ENCODE results near the gene SMIM29. TPM values are rescaled to one million over a fixed set of nuclear protein-coding genes. Genes with fewer than 3 reads are reported as not detected.

Gene SMIM29
- total RNA-seq, 1 donor from 2014 or later, result 13.5 TPM

GRCh38 chr6:34227761-34228421 is 20.9 kb downstream of the SMIM29 start:
- no peaks in the 10 kb centered on the region for H3K9me3 Mint-ChIP-seq
- H3K4me3 Mint-ChIP-seq, result no peak overlapping the region
- TF ChIP-seq CTCF (conservative IDR thresholded peaks at IDR 0.05), result no peak
- DNase-seq (ENCODE audit: low read depth, low spot score), result no peak
- H3K27ac Mint-ChIP-seq (ENCODE audit: unreplicated experiment), result peak overlapping the region; percentile 89
- H3K36me3 Mint-ChIP-seq (ENCODE audit: low read depth), result no peaks in the 10 kb centered on the region
- peaks cover 31% of the 10 kb centered on the region for H3K4me1 Mint-ChIP-seq
- H3K27me3 Mint-ChIP-seq (ENCODE audit: low read depth), result no peaks in the 10 kb centered on the region

- peak overlapping the region; percentile 91 for H3K27ac Mint-ChIP-seq (ENCODE audit: unreplicated experiment)
- DNase-seq (ENCODE audit: low read depth, low spot score), result no peak
Measured at GRCh38 chr6:34226731-34227586, 21.8 kb downstream of the SMIM29 start.

GRCh38 chr6:34226066-34226465 is 22.7 kb downstream of the SMIM29 start:
- no peaks in the 10 kb centered on the region for H3K9me3 Mint-ChIP-seq
- H3K4me3 Mint-ChIP-seq, result no peak overlapping the region
- H3K27ac Mint-ChIP-seq (ENCODE audit: unreplicated experiment), result no peak overlapping the region
- no peaks in the 10 kb centered on the region for H3K27me3 Mint-ChIP-seq (ENCODE audit: low read depth)
- no peak for TF ChIP-seq CTCF (conservative IDR thresholded peaks at IDR 0.05)
- H3K4me1 Mint-ChIP-seq, result peaks cover 32% of the 10 kb centered on the region
- H3K36me3 Mint-ChIP-seq (ENCODE audit: low read depth), result no peaks in the 10 kb centered on the region
- DNase-seq (ENCODE audit: low read depth, low spot score), result no peak

More at GRCh38 chr6:34226731-34227586, 21.8 kb downstream of the SMIM29 start:
- Mint-ChIP-seq H3K27me3 (ENCODE audit: low read depth) (no peaks in the 10 kb centered on the region), H3K36me3 (ENCODE audit: low read depth) (no peaks in the 10 kb centered on the region), H3K4me1 (peaks cover 32% of the 10 kb centered on the region), H3K4me3 (peak overlapping the region; percentile 63), H3K9me3 (no peaks in the 10 kb centered on the region)
- TF ChIP-seq CTCF (conservative IDR thresholded peaks at IDR 0.05), result no peak

- H3K36me3 Mint-ChIP-seq (ENCODE audit: low read depth), result no peaks in the 10 kb centered on the region
- peaks cover 32% of the 10 kb centered on the region for H3K4me1 Mint-ChIP-seq
- TF ChIP-seq CTCF (conservative IDR thresholded peaks at IDR 0.05), result no peak
- H3K4me3 Mint-ChIP-seq, result no peak overlapping the region
- H3K27me3 Mint-ChIP-seq (ENCODE audit: low read depth), result no peaks in the 10 kb centered on the region
- no peak overlapping the region for H3K27ac Mint-ChIP-seq (ENCODE audit: unreplicated experiment)
- DNase-seq (ENCODE audit: low read depth, low spot score), result no peak
- no peaks in the 10 kb centered on the region for H3K9me3 Mint-ChIP-seq
Measured at GRCh38 chr6:34225551-34225950, 23.3 kb downstream of the SMIM29 start.

GRCh38 chr6:34223956-34224940 is 24.6 kb downstream of the SMIM29 start:
- peak; percentile 86 for DNase-seq (ENCODE audit: low read depth, low spot score)
- peaks cover 29% of the 10 kb centered on the region for H3K4me1 Mint-ChIP-seq
- H3K27me3 Mint-ChIP-seq (ENCODE audit: low read depth), result no peaks in the 10 kb centered on the region
- peak overlapping the region; percentile 67 for H3K4me3 Mint-ChIP-seq
- peak overlapping the region; percentile 85 for H3K27ac Mint-ChIP-seq (ENCODE audit: unreplicated experiment)
- no peaks in the 10 kb centered on the region for H3K9me3 Mint-ChIP-seq
- TF ChIP-seq CTCF (conservative IDR thresholded peaks at IDR 0.05), result no peak
- H3K36me3 Mint-ChIP-seq (ENCODE audit: low read depth), result no peaks in the 10 kb centered on the region
